ENCODE data around the gene SMARCA2. TPM values are rescaled to one million over a fixed set of nuclear protein-coding genes. Genes with fewer than 3 reads are reported as not detected.

The SMARCA2 gene
- polyA plus RNA-seq, 3 donors from 2014 or later, result 20.1 to 41.4 (median 25.2) TPM

- no peak for DNase-seq
- peaks cover 0 to 6% (median 3%) of the 10 kb centered on the region in 3 donors for H3K36me3 Mint-ChIP-seq
- H3K9me3 Mint-ChIP-seq, result no peaks in the 10 kb centered on the region
- peak overlapping the region in 4 of 6 donors; percentile 0 to 70 (median 26) for H3K27ac Mint-ChIP-seq
- peaks cover 3 to 5% (median 3%) of the 10 kb centered on the region in 3 donors for H3K27me3 Mint-ChIP-seq (ENCODE audit: low read depth in 3 of 3)
- peaks cover 60 to 86% of the 10 kb centered on the region in 2 donors for H3K4me1 Mint-ChIP-seq
- H3K4me3 Mint-ChIP-seq, result no peak overlapping the region
Observed at GRCh38 chr9:2153630-2154217, 138.6 kb downstream of the SMARCA2 start.

DNA sequence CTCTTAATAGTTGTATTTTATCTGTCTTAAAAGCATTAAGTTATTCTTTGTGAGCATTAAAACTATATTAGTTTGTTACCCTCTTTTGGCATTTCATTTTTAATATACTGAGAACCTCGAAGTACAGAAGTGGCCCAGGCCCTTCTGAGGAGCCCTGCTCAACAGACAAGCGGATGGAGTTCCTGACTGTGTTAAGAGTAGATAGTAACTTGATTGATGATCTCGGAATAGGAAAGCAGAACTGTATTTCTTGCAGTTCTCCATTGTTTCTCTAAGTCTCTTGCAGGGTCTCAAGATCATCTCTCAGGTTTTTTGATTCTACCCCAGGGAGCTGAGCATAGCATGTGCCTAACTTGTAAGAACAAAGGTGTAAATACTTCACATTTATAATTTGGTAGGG, 139.6 kb downstream of the SMARCA2 start:
- Mint-ChIP-seq H3K4me3 (no peak overlapping the region), H3K27ac (peak overlapping the region in 4 of 6 donors; percentile 4 to 61 (median 38)), H3K27me3 (ENCODE audit: low read depth in 3 of 3) (peaks cover 3 to 5% (median 4%) of the 10 kb centered on the region in 3 donors)

GRCh38 chr9:2155966-2156365, 140.8 kb downstream of the SMARCA2 start:
- no peak for DNase-seq
- Mint-ChIP-seq H3K9me3 (no peaks in the 10 kb centered on the region), H3K4me1 (peaks cover 68 to 90% of the 10 kb centered on the region in 2 donors), H3K36me3 (peaks cover 0 to 3% (median 3%) of the 10 kb centered on the region in 3 donors), H3K4me3 (peak overlapping the region in 2 of 5 donors; percentile 20 to 31), H3K27me3 (ENCODE audit: low read depth in 3 of 3) (peaks cover 3 to 6% (median 5%) of the 10 kb centered on the region in 3 donors), H3K27ac (peak overlapping the region in 2 of 6 donors; percentile 2 to 67)

More for the DNA sequence above, 139.6 kb downstream of the SMARCA2 start:
- H3K9me3 Mint-ChIP-seq, result no peaks in the 10 kb centered on the region
- H3K36me3 Mint-ChIP-seq, result peaks cover 0 to 3% (median 3%) of the 10 kb centered on the region in 3 donors
- H3K4me1 Mint-ChIP-seq, result peaks cover 65 to 90% of the 10 kb centered on the region in 2 donors
- DNase-seq, result no peak

GRCh38 chr9:2157277-2158110, 142.3 kb downstream of the SMARCA2 start:
- Mint-ChIP-seq H3K36me3 (peaks cover 4 to 8% (median 5%) of the 10 kb centered on the region in 3 donors), H3K4me1 (peaks cover 72 to 92% of the 10 kb centered on the region in 2 donors), H3K4me3 (peak overlapping the region; percentile 81 to 90 (median 86)), H3K27ac (peak overlapping the region; percentile 33 to 88 (median 84)), H3K9me3 (no peaks in the 10 kb centered on the region), H3K27me3 (ENCODE audit: low read depth in 3 of 3) (peaks cover 3 to 6% (median 5%) of the 10 kb centered on the region in 3 donors)
- DNase-seq, result peak in 2 of 3 donors; percentile 16 to 22

DNA sequence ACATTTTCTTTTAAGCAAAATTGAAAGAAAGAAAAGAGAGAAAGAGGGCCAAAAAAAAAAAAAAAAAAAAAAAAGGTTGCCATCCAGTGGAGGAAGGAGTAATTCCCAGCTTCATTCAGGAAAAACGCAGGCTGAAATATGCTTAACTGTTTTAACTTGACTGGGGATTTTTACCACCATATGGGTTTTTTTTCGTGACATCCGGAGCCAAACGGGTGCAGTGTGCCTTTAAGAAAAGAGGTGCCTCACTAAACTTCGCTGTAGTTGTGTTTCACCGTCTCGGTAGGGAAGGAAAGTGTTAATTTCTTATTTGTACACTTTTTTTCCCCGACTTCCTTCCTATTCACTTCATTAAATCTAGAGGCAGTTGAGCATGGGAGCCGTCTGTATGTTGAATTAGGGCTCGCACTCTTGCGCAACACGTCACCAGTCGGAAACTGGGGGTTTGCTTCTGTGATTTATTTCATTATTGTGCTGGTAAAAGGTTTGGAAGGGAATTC, 143.0 kb downstream of the SMARCA2 start:
- Mint-ChIP-seq H3K36me3 (peaks cover 4 to 12% (median 5%) of the 10 kb centered on the region in 3 donors), H3K27ac (peak overlapping the region; percentile 80 to 88 (median 86)), H3K27me3 (ENCODE audit: low read depth in 3 of 3) (peaks cover 3 to 6% (median 5%) of the 10 kb centered on the region in 3 donors)

GRCh38 chr9:2158766-2159430, 143.8 kb downstream of the SMARCA2 start:
- peak overlapping the region; percentile 55 to 88 (median 80) for H3K27ac Mint-ChIP-seq
- no peaks in the 10 kb centered on the region for H3K9me3 Mint-ChIP-seq
- DNase-seq, result no peak
- peaks cover 64 to 90% of the 10 kb centered on the region in 2 donors for H3K4me1 Mint-ChIP-seq
- H3K4me3 Mint-ChIP-seq, result peak overlapping the region; percentile 81 to 90 (median 86)
- H3K36me3 Mint-ChIP-seq, result peaks cover 6 to 12% (median 6%) of the 10 kb centered on the region in 3 donors
- H3K27me3 Mint-ChIP-seq (ENCODE audit: low read depth in 3 of 3), result peaks cover 3 to 6% (median 5%) of the 10 kb centered on the region in 3 donors

More for the DNA sequence above, 143.0 kb downstream of the SMARCA2 start:
- Mint-ChIP-seq H3K4me1 (peaks cover 69 to 92% of the 10 kb centered on the region in 2 donors), H3K9me3 (no peaks in the 10 kb centered on the region), H3K4me3 (peak overlapping the region; percentile 81 to 90 (median 86))
- peak; percentile 46 to 49 (median 47) for DNase-seq

GRCh38 chr9:2159521-2160454, 144.6 kb downstream of the SMARCA2 start:
- H3K4me3 Mint-ChIP-seq, result peak overlapping the region; percentile 56 to 83 (median 74)

GRCh38 chr9:2161661-2162060, 146.5 kb downstream of the SMARCA2 start:
- Mint-ChIP-seq H3K27me3 (ENCODE audit: low read depth in 3 of 3) (peaks cover 3 to 6% (median 4%) of the 10 kb centered on the region in 3 donors), H3K9me3 (no peaks in the 10 kb centered on the region), H3K36me3 (peaks cover 9 to 18% (median 16%) of the 10 kb centered on the region in 3 donors), H3K4me1 (peaks cover 74 to 95% of the 10 kb centered on the region in 2 donors), H3K4me3 (peak overlapping the region in 1 of 5 donors; percentile 7), H3K27ac (peak overlapping the region in 4 of 6 donors; percentile 7 to 84 (median 46))
- DNase-seq, result no peak

More at GRCh38 chr9:2159521-2160454, 144.6 kb downstream of the SMARCA2 start:
- peaks cover 64 to 90% of the 10 kb centered on the region in 2 donors for H3K4me1 Mint-ChIP-seq
- H3K27ac Mint-ChIP-seq, result peak overlapping the region; percentile 28 to 82 (median 72)
- no peak for DNase-seq
- H3K36me3 Mint-ChIP-seq, result peaks cover 8 to 18% (median 9%) of the 10 kb centered on the region in 3 donors
- no peaks in the 10 kb centered on the region for H3K9me3 Mint-ChIP-seq
- peaks cover 3 to 6% (median 5%) of the 10 kb centered on the region in 3 donors for H3K27me3 Mint-ChIP-seq (ENCODE audit: low read depth in 3 of 3)

DNA sequence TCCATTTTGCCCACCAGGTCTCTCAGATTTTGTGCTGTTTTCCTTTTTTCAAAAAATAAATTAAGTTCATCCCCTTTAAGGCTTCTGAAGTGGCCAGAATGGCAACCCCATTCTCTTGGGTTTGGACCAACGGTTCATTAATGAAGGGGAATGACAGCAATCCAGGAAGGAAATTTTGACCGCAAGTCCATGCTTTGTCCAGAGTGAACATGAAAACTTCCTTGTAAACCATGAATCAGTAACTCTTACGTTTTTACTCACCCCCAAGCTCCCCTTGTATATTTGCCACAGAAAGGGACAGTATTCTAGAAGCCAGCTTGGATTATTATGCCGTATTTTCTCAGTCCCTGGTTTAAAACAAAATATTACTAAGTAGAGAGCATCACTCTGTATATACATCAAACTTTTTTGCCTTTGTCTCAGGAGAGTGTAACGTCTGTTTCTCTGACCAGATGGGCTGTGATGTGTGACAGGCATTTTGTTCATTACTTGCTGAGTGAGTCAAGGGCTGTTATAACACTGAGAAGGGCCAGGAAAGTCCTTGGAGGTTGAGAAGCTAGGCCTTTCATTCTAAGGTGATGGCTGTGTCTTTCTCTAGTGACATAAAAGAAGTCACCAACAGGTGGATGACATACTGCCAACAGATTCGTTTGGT, 148.2 kb downstream of the SMARCA2 start:
- H3K27ac Mint-ChIP-seq, result peak overlapping the region in 1 of 6 donors; percentile 30
- H3K4me1 Mint-ChIP-seq, result peaks cover 62 to 93% of the 10 kb centered on the region in 2 donors
- no peak for DNase-seq
- peaks cover 9 to 28% (median 16%) of the 10 kb centered on the region in 3 donors for H3K36me3 Mint-ChIP-seq
- no peaks in the 10 kb centered on the region for H3K9me3 Mint-ChIP-seq
- peaks cover 0 to 6% (median 3%) of the 10 kb centered on the region in 3 donors for H3K27me3 Mint-ChIP-seq (ENCODE audit: low read depth in 3 of 3)
- no peak overlapping the region for H3K4me3 Mint-ChIP-seq

DNA sequence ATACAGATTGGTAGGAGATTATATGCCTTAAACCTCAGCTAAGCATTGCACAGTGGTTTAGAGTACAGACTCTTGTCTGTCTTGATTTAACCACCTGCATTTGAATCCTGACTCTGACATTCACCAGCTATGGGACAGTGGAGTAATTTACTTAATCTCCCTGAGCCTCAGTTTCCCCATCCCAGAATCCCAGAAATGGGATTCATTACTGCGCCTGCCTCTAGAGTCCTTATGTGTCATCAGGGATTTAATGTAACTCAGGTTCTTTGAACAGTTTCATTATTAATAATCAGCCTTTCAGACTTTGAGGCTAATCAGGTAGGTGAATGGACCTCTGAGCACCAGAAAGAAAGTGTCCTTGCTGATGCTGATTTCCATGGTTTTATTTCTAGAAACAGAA, 149.1 kb downstream of the SMARCA2 start:
- Mint-ChIP-seq H3K36me3 (peaks cover 9 to 37% (median 16%) of the 10 kb centered on the region in 3 donors), H3K27me3 (ENCODE audit: low read depth in 3 of 3) (peaks cover 0 to 5% (median 3%) of the 10 kb centered on the region in 3 donors), H3K4me3 (no peak overlapping the region), H3K9me3 (no peaks in the 10 kb centered on the region), H3K4me1 (peaks cover 54 to 93% of the 10 kb centered on the region in 2 donors), H3K27ac (no peak overlapping the region)
- no peak for DNase-seq

DNA sequence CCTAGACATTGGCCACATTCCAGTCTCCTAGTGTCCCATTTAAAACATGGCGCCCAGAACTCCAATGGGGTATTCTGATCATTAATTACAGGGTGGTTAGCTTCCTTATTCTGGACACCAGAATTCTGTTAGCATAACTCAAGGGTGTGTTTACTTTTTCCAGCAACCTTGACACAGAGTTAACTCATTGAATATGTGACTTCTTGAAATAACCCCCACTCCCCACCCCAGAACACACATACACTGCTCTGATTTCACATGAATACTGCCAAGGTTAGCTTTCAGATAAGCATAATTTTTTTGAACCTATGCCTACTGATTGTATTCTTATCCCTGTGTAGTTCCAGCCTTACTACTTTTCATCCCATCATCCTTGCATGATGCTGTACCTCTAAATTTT, 151.1 kb downstream of the SMARCA2 start:
- Mint-ChIP-seq H3K4me3 (no peak overlapping the region), H3K27me3 (ENCODE audit: low read depth in 3 of 3) (peaks cover 0 to 5% (median 0%) of the 10 kb centered on the region in 3 donors), H3K4me1 (peaks cover 38 to 83% of the 10 kb centered on the region in 2 donors), H3K36me3 (peaks cover 9 to 45% (median 20%) of the 10 kb centered on the region in 3 donors), H3K9me3 (no peaks in the 10 kb centered on the region), H3K27ac (peak overlapping the region in 3 of 6 donors; percentile 17 to 67 (median 22))
- DNase-seq, result no peak

DNA sequence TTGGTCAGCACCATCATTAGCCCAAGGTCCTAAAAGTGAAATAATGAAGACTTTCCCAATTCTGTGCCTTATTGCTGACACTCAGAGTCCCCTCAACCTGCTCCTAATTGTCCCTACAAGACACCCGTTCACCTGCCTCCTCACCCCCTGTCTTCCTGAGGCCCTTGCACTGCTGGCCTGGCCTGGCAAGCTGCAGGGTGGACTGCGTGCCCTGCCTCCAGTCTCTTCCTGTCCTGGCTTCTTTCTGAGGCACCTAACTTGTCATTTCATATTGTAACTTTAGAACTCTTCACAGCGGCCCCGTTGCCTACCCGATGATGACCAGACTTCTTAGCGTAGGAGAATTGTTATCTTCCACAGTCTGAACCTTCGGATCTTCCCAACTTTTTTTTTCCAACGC, 153.9 kb downstream of the SMARCA2 start:
- Mint-ChIP-seq H3K4me3 (no peak overlapping the region), H3K27ac (peak overlapping the region in 2 of 6 donors; percentile 57 to 67), H3K9me3 (no peaks in the 10 kb centered on the region)

More for the DNA sequence above, 153.9 kb downstream of the SMARCA2 start:
- Mint-ChIP-seq H3K4me1 (peaks cover 29 to 82% of the 10 kb centered on the region in 2 donors), H3K36me3 (peaks cover 2 to 53% (median 27%) of the 10 kb centered on the region in 3 donors), H3K27me3 (ENCODE audit: low read depth in 3 of 3) (peaks cover 0 to 8% (median 0%) of the 10 kb centered on the region in 3 donors)
- no peak for DNase-seq

All from immature natural killer cell (primary cell).